Measurements from ENCODE around the gene PPP4R3B. TPM values are rescaled to one million over a fixed set of nuclear protein-coding genes. Genes with fewer than 3 reads are reported as not detected.
A peak's percentile ranks its signal among the peaks of the same experiment; 100 is the strongest.
"Not testable (repeated sequence)": the region's sequence is repeated elsewhere in the genome, so short reads cannot be mapped to it uniquely, and the experiment has no call there.

PPP4R3B gene
- polyA plus RNA-seq, 1 of the 3 experiments (the other 2 are of a cell fraction) = 9.3 TPM

DNA sequence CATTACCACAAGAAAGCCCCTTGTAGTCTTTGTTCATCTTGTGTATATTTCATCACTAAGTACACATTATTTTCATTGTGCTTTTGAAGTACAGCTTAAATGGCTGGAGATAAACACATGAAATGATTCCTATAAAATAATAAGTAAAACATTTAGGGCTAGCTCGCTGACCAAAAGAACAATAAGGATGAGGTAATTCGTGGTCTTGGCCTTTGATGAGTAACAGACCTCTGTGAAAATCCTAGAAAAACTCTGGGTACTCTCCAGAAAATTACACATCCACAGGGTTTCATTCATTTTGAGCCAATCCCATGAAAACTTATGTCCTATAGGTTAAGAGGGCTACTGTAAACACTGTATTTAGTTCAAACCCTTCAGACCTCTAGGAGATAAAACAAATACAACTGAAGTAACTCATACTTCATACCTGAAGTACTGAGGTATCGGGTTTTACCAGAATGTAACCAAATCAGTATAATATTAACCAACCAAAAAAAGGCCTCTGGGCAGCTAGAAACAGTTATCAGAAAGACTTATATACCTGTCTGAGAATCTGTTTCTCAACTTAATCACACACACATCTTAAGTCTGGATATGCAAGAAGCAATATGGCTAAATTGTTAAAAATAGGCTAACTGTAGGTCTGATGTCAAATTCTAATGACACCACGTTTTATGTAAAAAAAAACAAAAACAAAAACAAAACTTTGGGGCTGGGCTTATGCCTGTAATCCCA lies 66.9 kb downstream of the PPP4R3B start (continued):
- TF ChIP-seq JUND (IDR thresholded peaks at IDR 0.05) = peak; percentile 19; the same call in 1 of the 2 replicates
- peak; percentile 7; the same call in 1 of the 2 replicates for TF ChIP-seq POLR2AphosphoS5 (IDR thresholded peaks at IDR 0.05; ENCODE audit: low read depth, low read length)
- TF ChIP-seq SMC3 (IDR thresholded peaks at IDR 0.05; ENCODE audit: low read depth, low read length) = no peak
- TF ChIP-seq NRF1 (IDR thresholded peaks at IDR 0.05; ENCODE audit: low read depth, low read length) = no peak
- peak; percentile 68 for TF ChIP-seq TCF12 (IDR thresholded peaks at IDR 0.05)
- TF ChIP-seq, protein P1, sequence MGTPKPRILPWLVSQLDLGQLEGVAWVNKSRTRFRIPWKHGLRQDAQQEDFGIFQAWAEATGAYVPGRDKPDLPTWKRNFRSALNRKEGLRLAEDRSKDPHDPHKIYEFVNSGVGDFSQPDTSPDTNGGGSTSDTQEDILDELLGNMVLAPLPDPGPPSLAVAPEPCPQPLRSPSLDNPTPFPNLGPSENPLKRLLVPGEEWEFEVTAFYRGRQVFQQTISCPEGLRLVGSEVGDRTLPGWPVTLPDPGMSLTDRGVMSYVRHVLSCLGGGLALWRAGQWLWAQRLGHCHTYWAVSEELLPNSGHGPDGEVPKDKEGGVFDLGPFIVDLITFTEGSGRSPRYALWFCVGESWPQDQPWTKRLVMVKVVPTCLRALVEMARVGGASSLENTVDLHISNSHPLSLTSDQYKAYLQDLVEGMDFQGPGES (IDR thresholded peaks at IDR 0.05; ENCODE audit: low read depth, low read length) = no peak
- no peak for TF ChIP-seq EP300 (IDR thresholded peaks at IDR 0.05; ENCODE audit: borderline replicate concordance in 1 of 2, low read depth in 1 of 2, low read length in 1 of 2)
- TF ChIP-seq RXRA (IDR thresholded peaks at IDR 0.05; ENCODE audit: borderline replicate concordance, low read depth) = no peak
- TF ChIP-seq, protein P2, sequence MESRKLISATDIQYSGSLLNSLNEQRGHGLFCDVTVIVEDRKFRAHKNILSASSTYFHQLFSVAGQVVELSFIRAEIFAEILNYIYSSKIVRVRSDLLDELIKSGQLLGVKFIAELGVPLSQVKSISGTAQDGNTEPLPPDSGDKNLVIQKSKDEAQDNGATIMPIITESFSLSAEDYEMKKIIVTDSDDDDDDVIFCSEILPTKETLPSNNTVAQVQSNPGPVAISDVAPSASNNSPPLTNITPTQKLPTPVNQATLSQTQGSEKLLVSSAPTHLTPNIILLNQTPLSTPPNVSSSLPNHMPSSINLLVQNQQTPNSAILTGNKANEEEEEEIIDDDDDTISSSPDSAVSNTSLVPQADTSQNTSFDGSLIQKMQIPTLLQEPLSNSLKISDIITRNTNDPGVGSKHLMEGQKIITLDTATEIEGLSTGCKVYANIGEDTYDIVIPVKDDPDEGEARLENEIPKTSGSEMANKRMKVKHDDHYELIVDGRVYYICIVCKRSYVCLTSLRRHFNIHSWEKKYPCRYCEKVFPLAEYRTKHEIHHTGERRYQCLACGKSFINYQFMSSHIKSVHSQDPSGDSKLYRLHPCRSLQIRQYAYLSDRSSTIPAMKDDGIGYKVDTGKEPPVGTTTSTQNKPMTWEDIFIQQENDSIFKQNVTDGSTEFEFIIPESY (IDR thresholded peaks at IDR 0.05; ENCODE audit: borderline replicate concordance, low read depth) = no peak

DNA sequence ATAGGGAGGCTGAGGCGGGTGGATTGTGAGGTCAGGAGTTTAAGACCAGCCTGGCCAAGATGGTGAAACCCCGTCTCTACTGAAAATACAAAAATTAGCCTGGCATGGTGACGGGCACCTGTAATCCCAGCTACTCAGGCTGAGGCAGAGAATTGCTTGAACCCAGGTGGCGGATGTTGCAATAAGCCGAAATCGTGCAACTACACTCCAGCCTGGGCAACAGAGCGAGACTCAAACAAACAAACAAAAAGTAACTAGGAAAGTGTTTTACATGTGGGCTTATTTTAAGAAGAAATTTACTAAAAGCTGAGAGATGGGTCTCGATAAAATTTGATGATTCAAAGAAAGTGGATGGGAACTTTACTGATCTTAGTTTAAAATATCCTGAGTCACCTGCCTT lies 69.7 kb downstream of the PPP4R3B start:
- H2AFZ ChIP-seq (ENCODE audit: low read depth); POLR2A ChIA-PET; H3K9ac ChIP-seq: not testable (repeated sequence)

DNA sequence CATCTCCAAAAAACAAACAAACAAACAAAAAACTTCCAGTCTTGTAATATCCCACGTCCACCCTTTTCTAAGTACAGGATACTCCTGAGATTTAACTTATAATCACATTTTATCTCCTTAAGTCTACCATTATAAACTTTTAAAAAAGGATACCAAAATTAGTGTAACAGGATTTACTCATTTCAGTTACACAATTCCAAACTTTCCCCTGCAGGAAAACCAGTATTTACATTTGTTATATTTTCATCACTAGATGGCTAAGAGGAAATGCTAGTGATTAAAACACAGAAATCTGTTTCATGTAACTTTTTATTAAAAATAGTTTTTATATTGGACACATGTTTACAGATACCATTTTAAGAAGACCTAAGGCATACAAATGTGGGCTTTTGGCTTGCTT lies 70.4 kb downstream of the PPP4R3B start:
- H3K36me3 ChIP-seq (replicated peaks in 1 of 2; ENCODE audit: control insufficient read depth in 1 of 2, insufficient read depth in 2 of 2, low read length in 1 of 2) = peaks cover 38 to 60% of the 10 kb centered on the region in 2 experiments
- no peak for DNase-seq
- no peak overlapping the region for H2AFZ ChIP-seq (ENCODE audit: low read depth)
- no peak overlapping the region for H3K9ac ChIP-seq
- H3K4me3 ChIP-seq (ENCODE audit: low read depth in 2 of 2, low read length in 1 of 2) = no peak overlapping the region
- ChIA-PET POLR2A (no interaction called here), CTCF (no interaction called here)
- peaks cover 6% of the 10 kb centered on the region; the same call in 1 of the 2 replicates for H3K79me2 ChIP-seq (ENCODE audit: insufficient read depth)
- H3K4me2 ChIP-seq = no peak overlapping the region
- H3K27me3 ChIP-seq (ENCODE audit: insufficient read depth) = no peaks in the 10 kb centered on the region
- no peak overlapping the region for H3K27ac ChIP-seq (ENCODE audit: low read depth in 2 of 2, low read length in 1 of 2)
- H3K9me2 ChIP-seq = no peaks in the 10 kb centered on the region
- H3K9me3 ChIP-seq = no peaks in the 10 kb centered on the region
- H4K20me1 ChIP-seq (ENCODE audit: insufficient read depth) = no peaks in the 10 kb centered on the region
- 96% methylated on average over 1 of the region's 1 CpG for WGBS (ENCODE audit: low lambda C conversion rate)
- 0 out of 4 replicates have a peak, but pooled peaks cover 0 to 5% of the 10 kb centered on the region in 2 experiments for H3K4me1 ChIP-seq (ENCODE audit: control insufficient read depth in 1 of 2, insufficient read depth in 2 of 2, low read depth in 1 of 2, low read length in 1 of 2)
- H3F3A ChIP-seq (replicated peaks; ENCODE audit: insufficient read depth) = peaks cover 21% of the 10 kb centered on the region
- TF ChIP-seq RAD21 (IDR thresholded peaks at IDR 0.05; ENCODE audit: low read length) (no peak), FOSL2 (IDR thresholded peaks at IDR 0.05; ENCODE audit: borderline replicate concordance, low read depth) (no peak), EZH2phosphoT487 (IDR thresholded peaks at IDR 0.05; ENCODE audit: borderline replicate concordance, low read depth) (no peak), SIN3A (IDR thresholded peaks at IDR 0.05; ENCODE audit: borderline replicate concordance, low read depth, low read length) (no peak), NRF1 (IDR thresholded peaks at IDR 0.05; ENCODE audit: low read depth, low read length) (no peak), FOXJ3 (CRISPR knock-in tag; IDR thresholded peaks at IDR 0.05) (no peak), MXI1 (IDR thresholded peaks at IDR 0.05; ENCODE audit: low read depth, low read length) (no peak), SMC3 (IDR thresholded peaks at IDR 0.05; ENCODE audit: low read depth, low read length) (no peak), RXRA (IDR thresholded peaks at IDR 0.05; ENCODE audit: borderline replicate concordance, low read depth) (no peak)
- TF ChIP-seq, protein P3, sequence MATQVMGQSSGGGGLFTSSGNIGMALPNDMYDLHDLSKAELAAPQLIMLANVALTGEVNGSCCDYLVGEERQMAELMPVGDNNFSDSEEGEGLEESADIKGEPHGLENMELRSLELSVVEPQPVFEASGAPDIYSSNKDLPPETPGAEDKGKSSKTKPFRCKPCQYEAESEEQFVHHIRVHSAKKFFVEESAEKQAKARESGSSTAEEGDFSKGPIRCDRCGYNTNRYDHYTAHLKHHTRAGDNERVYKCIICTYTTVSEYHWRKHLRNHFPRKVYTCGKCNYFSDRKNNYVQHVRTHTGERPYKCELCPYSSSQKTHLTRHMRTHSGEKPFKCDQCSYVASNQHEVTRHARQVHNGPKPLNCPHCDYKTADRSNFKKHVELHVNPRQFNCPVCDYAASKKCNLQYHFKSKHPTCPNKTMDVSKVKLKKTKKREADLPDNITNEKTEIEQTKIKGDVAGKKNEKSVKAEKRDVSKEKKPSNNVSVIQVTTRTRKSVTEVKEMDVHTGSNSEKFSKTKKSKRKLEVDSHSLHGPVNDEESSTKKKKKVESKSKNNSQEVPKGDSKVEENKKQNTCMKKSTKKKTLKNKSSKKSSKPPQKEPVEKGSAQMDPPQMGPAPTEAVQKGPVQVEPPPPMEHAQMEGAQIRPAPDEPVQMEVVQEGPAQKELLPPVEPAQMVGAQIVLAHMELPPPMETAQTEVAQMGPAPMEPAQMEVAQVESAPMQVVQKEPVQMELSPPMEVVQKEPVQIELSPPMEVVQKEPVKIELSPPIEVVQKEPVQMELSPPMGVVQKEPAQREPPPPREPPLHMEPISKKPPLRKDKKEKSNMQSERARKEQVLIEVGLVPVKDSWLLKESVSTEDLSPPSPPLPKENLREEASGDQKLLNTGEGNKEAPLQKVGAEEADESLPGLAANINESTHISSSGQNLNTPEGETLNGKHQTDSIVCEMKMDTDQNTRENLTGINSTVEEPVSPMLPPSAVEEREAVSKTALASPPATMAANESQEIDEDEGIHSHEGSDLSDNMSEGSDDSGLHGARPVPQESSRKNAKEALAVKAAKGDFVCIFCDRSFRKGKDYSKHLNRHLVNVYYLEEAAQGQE (IDR thresholded peaks at IDR 0.05; ENCODE audit: low read depth, low read length) = no peak
- TF ChIP-seq, protein P4, sequence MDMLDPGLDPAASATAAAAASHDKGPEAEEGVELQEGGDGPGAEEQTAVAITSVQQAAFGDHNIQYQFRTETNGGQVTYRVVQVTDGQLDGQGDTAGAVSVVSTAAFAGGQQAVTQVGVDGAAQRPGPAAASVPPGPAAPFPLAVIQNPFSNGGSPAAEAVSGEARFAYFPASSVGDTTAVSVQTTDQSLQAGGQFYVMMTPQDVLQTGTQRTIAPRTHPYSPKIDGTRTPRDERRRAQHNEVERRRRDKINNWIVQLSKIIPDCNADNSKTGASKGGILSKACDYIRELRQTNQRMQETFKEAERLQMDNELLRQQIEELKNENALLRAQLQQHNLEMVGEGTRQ (IDR thresholded peaks at IDR 0.05; ENCODE audit: borderline replicate concordance, low read depth, low read length) = no peak

More for the DNA sequence above, 69.7 kb downstream of the PPP4R3B start:
- H3K4me2 ChIP-seq; DNase-seq; H3K9me3 ChIP-seq; H3K4me3 ChIP-seq (ENCODE audit: low read depth in 2 of 2, low read length in 1 of 2); H3K9me2 ChIP-seq; H3K79me2 ChIP-seq (ENCODE audit: insufficient read depth); H4K20me1 ChIP-seq (ENCODE audit: insufficient read depth); H3K27me3 ChIP-seq (ENCODE audit: insufficient read depth); H3K27ac ChIP-seq (ENCODE audit: low read depth in 2 of 2, low read length in 1 of 2); CTCF ChIA-PET; H3K4me1 ChIP-seq (ENCODE audit: control insufficient read depth in 1 of 2, insufficient read depth in 2 of 2, low read depth in 1 of 2, low read length in 1 of 2): not testable (repeated sequence)
- Histone ChIP-seq H3F3A (replicated peaks; ENCODE audit: insufficient read depth) (peaks cover 21% of the 10 kb centered on the region), H3K36me3 (replicated peaks in 1 of 2; ENCODE audit: control insufficient read depth in 1 of 2, insufficient read depth in 2 of 2, low read length in 1 of 2) (peaks cover 32 to 59% of the 10 kb centered on the region in 2 experiments)
- 96% methylated on average over 8 of the region's 8 CpGs for WGBS (ENCODE audit: low lambda C conversion rate)
